Measurements from ENCODE around the gene TNIP2. TPM values are rescaled to one million over a fixed set of nuclear protein-coding genes. Genes with fewer than 3 reads are reported as not detected.

TNIP2 gene
- total RNA-seq, 2 donors from 2014 or later, result 33.1 to 36.5 TPM

DNA sequence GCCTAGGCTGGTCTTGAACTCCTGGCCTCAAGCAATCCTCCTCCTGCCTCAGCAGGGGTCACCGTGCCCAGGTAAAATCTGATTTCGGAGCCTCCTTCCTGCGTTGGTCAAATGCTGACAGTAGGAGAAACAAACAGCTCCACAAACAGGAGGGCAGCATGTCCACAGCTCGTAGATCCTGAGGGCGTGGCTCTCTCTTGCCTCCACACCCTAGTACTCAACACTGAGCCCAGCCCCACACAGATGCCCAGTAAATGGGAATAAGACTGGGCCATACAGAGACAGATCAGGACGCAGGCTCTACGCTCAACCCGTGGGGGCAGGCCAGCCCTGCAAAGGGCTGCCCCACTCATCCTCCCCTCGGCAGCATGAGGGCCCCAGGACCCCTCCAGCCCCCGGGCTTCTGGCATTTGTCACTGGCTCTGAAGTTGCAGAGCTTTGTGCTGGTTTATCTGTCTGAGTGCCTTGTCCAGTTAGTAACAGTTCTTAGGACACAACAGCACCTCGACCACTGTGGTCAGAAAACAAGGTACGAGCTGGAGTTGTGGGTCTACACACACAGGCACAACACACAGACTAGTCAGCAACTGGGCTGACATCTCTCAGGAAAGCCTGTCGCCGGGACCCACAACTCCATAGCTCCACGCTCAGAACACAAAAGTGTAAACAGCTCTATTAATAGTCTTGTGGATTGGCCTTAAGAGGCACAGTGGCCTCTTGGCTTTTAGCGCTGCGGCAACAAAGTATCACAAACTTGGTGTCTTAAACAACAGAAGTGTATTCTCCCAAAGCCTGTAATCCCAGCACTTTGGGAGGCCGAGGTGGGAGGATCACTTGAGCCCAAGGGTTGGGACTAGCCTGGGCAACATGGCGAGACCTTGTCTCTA is 5.2 kb downstream of the TNIP2 start:
- no peaks in the 10 kb centered on the region for H3K9me3 Mint-ChIP-seq
- Histone ChIP-seq H3K9me3 (ENCODE audit: control insufficient read depth, low read length) (no peaks in the 10 kb centered on the region), H3K36me3 (ENCODE audit: control insufficient read depth, insufficient read depth, low read length) (peaks cover 16% of the 10 kb centered on the region), H3K4me1 (ENCODE audit: control insufficient read depth, insufficient read depth, low read length) (no peaks in the 10 kb centered on the region), H3K27ac (ENCODE audit: low read depth, low read length) (no peak overlapping the region), H3K27me3 (ENCODE audit: control insufficient read depth, insufficient read depth, low read length, poor library complexity, severe bottlenecking) (no peaks in the 10 kb centered on the region), H3K4me3 (ENCODE audit: low read length) (no peak overlapping the region), H3K9ac (ENCODE audit: extremely low read depth, low read length, poor library complexity, severe bottlenecking) (no peak overlapping the region)
- peaks cover 5% of the 10 kb centered on the region for H3K4me1 Mint-ChIP-seq
- no peaks in the 10 kb centered on the region for H3K27me3 Mint-ChIP-seq (ENCODE audit: insufficient read depth)
- TF ChIP-seq, protein P1, sequence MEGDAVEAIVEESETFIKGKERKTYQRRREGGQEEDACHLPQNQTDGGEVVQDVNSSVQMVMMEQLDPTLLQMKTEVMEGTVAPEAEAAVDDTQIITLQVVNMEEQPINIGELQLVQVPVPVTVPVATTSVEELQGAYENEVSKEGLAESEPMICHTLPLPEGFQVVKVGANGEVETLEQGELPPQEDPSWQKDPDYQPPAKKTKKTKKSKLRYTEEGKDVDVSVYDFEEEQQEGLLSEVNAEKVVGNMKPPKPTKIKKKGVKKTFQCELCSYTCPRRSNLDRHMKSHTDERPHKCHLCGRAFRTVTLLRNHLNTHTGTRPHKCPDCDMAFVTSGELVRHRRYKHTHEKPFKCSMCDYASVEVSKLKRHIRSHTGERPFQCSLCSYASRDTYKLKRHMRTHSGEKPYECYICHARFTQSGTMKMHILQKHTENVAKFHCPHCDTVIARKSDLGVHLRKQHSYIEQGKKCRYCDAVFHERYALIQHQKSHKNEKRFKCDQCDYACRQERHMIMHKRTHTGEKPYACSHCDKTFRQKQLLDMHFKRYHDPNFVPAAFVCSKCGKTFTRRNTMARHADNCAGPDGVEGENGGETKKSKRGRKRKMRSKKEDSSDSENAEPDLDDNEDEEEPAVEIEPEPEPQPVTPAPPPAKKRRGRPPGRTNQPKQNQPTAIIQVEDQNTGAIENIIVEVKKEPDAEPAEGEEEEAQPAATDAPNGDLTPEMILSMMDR (conservative IDR thresholded peaks at IDR 0.05), result no peak
- H3K27ac Mint-ChIP-seq, result peak overlapping the region; percentile 30
- DNase-seq, result no peak
- H3K36me3 Mint-ChIP-seq (ENCODE audit: low read depth), result peaks cover 24% of the 10 kb centered on the region
- no peak overlapping the region for H3K4me3 Mint-ChIP-seq
- WGBS, 2 experiments (ENCODE audit: insufficient coverage in 1 of 2, insufficient read length in 1 of 2), result 94% methylated on average over 14 to 19 of the region's 19 CpGs

DNA sequence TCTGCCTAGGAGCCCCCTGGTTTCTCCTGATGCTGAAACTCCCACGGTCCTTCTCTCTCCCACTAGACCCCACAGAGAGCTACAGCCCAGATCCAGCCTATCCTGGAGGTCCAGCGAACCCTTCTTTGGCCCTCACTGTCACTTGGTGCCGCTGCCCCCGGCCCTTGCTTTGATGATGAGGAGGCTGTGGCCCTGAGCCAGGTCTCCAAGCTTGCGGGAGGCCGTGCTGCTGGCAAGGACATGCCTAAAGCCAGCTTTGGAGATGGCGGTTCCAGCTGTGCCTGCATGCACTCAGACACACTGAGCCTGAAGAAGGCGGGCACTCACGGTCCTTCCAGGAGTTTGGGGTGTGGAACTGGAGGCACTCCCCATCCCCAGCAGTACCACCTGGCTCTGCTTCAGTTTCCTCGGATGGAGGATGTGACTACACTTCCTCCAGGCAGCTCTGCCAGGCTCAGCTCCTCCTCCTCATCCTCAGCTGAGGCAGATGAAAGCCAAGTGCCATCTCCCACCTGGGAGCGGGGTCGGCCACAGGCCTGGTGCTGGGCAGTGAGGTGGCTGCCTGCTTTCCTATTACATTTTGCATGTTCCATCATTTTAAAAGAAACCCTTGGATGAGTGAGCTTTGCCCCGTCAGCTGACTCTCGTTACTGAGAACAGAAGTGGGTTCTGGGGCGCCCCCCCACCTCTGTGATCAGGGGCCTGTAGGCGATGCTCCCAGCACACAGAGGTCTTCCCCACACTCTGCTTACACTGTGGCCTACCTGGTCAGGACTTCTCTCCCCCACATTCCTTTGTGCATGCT is 9.0 kb downstream of the TNIP2 start:
- Histone ChIP-seq H3K27me3 (ENCODE audit: control insufficient read depth, insufficient read depth, low read length, poor library complexity, severe bottlenecking) (no peaks in the 10 kb centered on the region), H3K36me3 (ENCODE audit: control insufficient read depth, insufficient read depth, low read length) (peaks cover 48% of the 10 kb centered on the region), H3K27ac (ENCODE audit: low read depth, low read length) (no peak overlapping the region), H3K4me3 (ENCODE audit: low read length) (no peak overlapping the region), H3K9me3 (ENCODE audit: control insufficient read depth, low read length) (no peaks in the 10 kb centered on the region), H3K4me1 (ENCODE audit: control insufficient read depth, insufficient read depth, low read length) (no peaks in the 10 kb centered on the region), H3K9ac (ENCODE audit: extremely low read depth, low read length, poor library complexity, severe bottlenecking) (no peak overlapping the region)
- Mint-ChIP-seq H3K36me3 (ENCODE audit: low read depth) (peaks cover 38% of the 10 kb centered on the region), H3K4me1 (no peaks in the 10 kb centered on the region), H3K4me3 (no peak overlapping the region), H3K27me3 (ENCODE audit: insufficient read depth) (no peaks in the 10 kb centered on the region), H3K9me3 (no peaks in the 10 kb centered on the region), H3K27ac (no peak overlapping the region)
- 90 to 91% methylated on average over 7 to 16 of the region's 16 CpGs for WGBS, 2 experiments (ENCODE audit: insufficient coverage in 1 of 2, insufficient read length in 1 of 2)
- DNase-seq, result no peak
- TF ChIP-seq, protein P1 (conservative IDR thresholded peaks at IDR 0.05), result no peak

DNA sequence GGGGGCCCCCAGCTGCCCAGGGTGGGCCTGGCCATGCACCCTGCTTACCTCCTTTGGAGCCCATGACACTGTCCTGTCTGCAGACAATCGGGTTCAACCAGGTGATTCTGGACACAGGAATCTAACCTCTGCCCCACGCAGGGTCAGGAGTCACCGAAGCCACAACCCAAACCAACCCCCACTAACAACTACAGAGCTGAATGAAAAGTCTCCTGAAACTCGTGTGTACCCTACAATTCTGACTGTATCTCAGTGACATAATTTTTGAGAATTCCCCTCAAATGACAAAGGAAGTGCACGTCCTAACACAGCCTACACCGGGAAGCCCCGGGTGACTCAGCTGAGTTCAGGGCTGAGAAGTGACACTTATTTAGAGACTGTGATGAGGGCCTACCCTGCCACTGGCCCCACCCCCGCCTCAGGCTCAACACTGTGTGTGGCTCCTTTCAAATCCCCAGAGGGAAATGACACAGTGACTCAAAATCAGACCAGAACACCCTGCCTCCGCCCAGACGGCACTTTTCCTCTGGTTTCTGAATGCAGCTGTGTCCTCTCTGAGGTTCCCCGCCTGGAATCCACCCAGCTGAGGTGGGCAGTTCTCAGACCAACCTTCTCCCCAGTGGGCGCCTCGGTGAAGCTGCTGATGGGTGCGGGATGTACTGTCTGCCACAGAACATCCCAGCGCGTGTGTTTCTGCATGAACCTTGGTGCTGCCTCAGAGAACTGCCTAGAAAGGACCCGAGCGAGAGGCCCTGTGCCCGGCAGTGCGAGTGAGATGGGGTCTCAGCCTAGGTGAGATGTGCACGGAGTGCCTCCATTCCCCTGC is 9.9 kb downstream of the TNIP2 start:
- no peak overlapping the region for H3K9ac ChIP-seq (ENCODE audit: extremely low read depth, low read length, poor library complexity, severe bottlenecking)
- no peak for DNase-seq
- peaks cover 48% of the 10 kb centered on the region for H3K36me3 ChIP-seq (ENCODE audit: control insufficient read depth, insufficient read depth, low read length)
- H3K4me3 Mint-ChIP-seq, result no peak overlapping the region
- WGBS, 2 experiments (ENCODE audit: insufficient coverage in 1 of 2, insufficient read length in 1 of 2), result 85 to 88% methylated on average over 15 to 21 of the region's 21 CpGs
- H3K36me3 Mint-ChIP-seq (ENCODE audit: low read depth), result peaks cover 45% of the 10 kb centered on the region
- no peaks in the 10 kb centered on the region for H3K9me3 ChIP-seq (ENCODE audit: control insufficient read depth, low read length)
- H3K4me1 ChIP-seq (ENCODE audit: control insufficient read depth, insufficient read depth, low read length), result no peaks in the 10 kb centered on the region
- H3K27me3 Mint-ChIP-seq (ENCODE audit: insufficient read depth), result no peaks in the 10 kb centered on the region
- H3K9me3 Mint-ChIP-seq, result no peaks in the 10 kb centered on the region
- H3K27ac ChIP-seq (ENCODE audit: low read depth, low read length), result no peak overlapping the region
- H3K4me3 ChIP-seq (ENCODE audit: low read length), result no peak overlapping the region
- TF ChIP-seq, protein P1 (conservative IDR thresholded peaks at IDR 0.05), result no peak
- no peaks in the 10 kb centered on the region for H3K27me3 ChIP-seq (ENCODE audit: control insufficient read depth, insufficient read depth, low read length, poor library complexity, severe bottlenecking)
- H3K27ac Mint-ChIP-seq, result peak overlapping the region; percentile 66
- no peaks in the 10 kb centered on the region for H3K4me1 Mint-ChIP-seq
